Activated gamma-delta T cell treated with anti-CD3 and anti-CD28 coated beads, Interleukin-2, amount 50 U/mL, for 16 hours (primary cell): ENCODE data around the gene VSTM1.

Source experiments
- DNase-seq: peaks from one replicate; pipeline ENCODE4 v3.0.0-alpha.2; 2020; ENCODE audit warnings: low read depth

The VSTM1 gene

GRCh38 chr19:54011507-54012211, 52.0 kb downstream of the VSTM1 start:
- no peak for DNase-seq

- DNase-seq: no peak
These were observed 53.2 kb downstream of the VSTM1 start for GRCh38 chr19:54010474-54010873.

GRCh38 chr19:54009440-54009839, 54.3 kb downstream of the VSTM1 start:
- DNase-seq: no peak

- DNase-seq: no peak
These were observed 61.0 kb downstream of the VSTM1 start for GRCh38 chr19:54002495-54003315.

- no peak for DNase-seq
These were observed 62.2 kb downstream of the VSTM1 start for GRCh38 chr19:54001496-54001895.

- DNase-seq: no peak
These were observed 64.0 kb downstream of the VSTM1 start for GRCh38 chr19:53999694-54000093.

- DNase-seq: no peak
These were observed 65.5 kb downstream of the VSTM1 start for GRCh38 chr19:53998223-53998622.

- no peak for DNase-seq
These were observed 68.9 kb downstream of the VSTM1 start for GRCh38 chr19:53994811-53995210.

- no peak for DNase-seq
These were observed 70.2 kb downstream of the VSTM1 start for GRCh38 chr19:53993448-53993847.

GRCh38 chr19:53992815-53993214, 70.9 kb downstream of the VSTM1 start:
- no peak for DNase-seq

- no peak for DNase-seq
These were observed 71.5 kb downstream of the VSTM1 start for GRCh38 chr19:53992211-53992610.

GRCh38 chr19:53991224-53992113, 72.2 kb downstream of the VSTM1 start, which contains the start of gene CACNG6:
Gene CACNG6, plus strand, starts transcription at chr19:53991637. Its CDS starts 1,241 bp downstream, at chr19:53992878.
- no peak for DNase-seq
